ENCODE results near the gene AGMO. TPM values are rescaled to one million over a fixed set of nuclear protein-coding genes. Genes with fewer than 3 reads are reported as not detected.

Gene AGMO
- total and polyA plus RNA-seq, 2 experiments from 2014 or later = 0.42 to 0.55 TPM

DNA sequence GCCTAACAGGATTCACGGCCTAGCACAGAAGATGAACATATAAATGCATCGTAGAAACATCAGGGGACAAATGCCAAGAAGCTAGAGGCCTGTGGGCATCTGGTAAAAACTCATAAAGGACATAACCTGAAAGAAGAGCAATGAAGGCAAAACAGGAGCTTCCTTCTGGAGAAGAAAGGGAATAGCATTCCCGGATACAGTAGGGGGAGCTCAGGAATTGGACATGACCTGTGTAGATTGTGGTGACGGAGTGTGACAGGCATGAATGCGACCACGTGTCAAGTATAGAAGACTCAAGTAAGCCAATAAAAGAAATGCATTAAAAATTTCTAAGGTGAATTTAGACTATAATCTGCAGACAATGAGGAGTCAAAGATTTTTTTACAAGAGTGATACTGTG is 270.1 kb downstream of the AGMO start:
- peak; percentile 38 for DNase-seq (ENCODE audit: low spot score)
- Histone ChIP-seq H3K79me2 (replicated peaks; ENCODE audit: insufficient read depth) (no peaks in the 10 kb centered on the region), H3K27ac (ENCODE audit: low read depth) (no peak overlapping the region), H3K4me3 (no peak overlapping the region), H3K27me3 (ENCODE audit: insufficient read depth) (no peaks in the 10 kb centered on the region), H3K36me3 (ENCODE audit: insufficient read depth) (no peaks in the 10 kb centered on the region), H3K9me2 (ENCODE audit: insufficient read depth) (no peaks in the 10 kb centered on the region), H3K4me1 (ENCODE audit: insufficient read depth) (no peaks in the 10 kb centered on the region), H3K4me2 (no peak overlapping the region), H2AFZ (no peak overlapping the region), H3F3A (replicated peaks; ENCODE audit: low read depth) (no peaks in the 10 kb centered on the region), H4K20me1 (replicated peaks; ENCODE audit: insufficient read depth) (no peaks in the 10 kb centered on the region)
- H3K27ac Mint-ChIP-seq = no peak overlapping the region
- H3K36me3 Mint-ChIP-seq (ENCODE audit: low read depth) = no peaks in the 10 kb centered on the region
- H3K4me3 Mint-ChIP-seq = no peak overlapping the region
- TF ChIP-seq, protein P1, sequence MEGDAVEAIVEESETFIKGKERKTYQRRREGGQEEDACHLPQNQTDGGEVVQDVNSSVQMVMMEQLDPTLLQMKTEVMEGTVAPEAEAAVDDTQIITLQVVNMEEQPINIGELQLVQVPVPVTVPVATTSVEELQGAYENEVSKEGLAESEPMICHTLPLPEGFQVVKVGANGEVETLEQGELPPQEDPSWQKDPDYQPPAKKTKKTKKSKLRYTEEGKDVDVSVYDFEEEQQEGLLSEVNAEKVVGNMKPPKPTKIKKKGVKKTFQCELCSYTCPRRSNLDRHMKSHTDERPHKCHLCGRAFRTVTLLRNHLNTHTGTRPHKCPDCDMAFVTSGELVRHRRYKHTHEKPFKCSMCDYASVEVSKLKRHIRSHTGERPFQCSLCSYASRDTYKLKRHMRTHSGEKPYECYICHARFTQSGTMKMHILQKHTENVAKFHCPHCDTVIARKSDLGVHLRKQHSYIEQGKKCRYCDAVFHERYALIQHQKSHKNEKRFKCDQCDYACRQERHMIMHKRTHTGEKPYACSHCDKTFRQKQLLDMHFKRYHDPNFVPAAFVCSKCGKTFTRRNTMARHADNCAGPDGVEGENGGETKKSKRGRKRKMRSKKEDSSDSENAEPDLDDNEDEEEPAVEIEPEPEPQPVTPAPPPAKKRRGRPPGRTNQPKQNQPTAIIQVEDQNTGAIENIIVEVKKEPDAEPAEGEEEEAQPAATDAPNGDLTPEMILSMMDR (conservative IDR thresholded peaks at IDR 0.05; ENCODE audit: low read depth in 2 of 2) = peak in 1 of 2 experiments; percentile 59; a peak in 3 of 4 replicates
- no peak for TF ChIP-seq CREB1 (CRISPR knock-in tag; IDR thresholded peaks at IDR 0.05; ENCODE audit: low read depth)
- peak; percentile 63 for ATAC-seq
- no peaks in the 10 kb centered on the region for H3K9me3 Mint-ChIP-seq
- no peaks in the 10 kb centered on the region for H3K27me3 Mint-ChIP-seq (ENCODE audit: insufficient read depth, low read depth, poor library complexity)
- peaks cover 2% of the 10 kb centered on the region; the same call in 2 of the 3 replicates for H3K4me1 Mint-ChIP-seq

GRCh38 chr7:15288741-15289140 is 273.1 kb downstream of the AGMO start:
- no peak overlapping the region for H3K4me3 ChIP-seq
- Mint-ChIP-seq H3K36me3 (ENCODE audit: low read depth) (no peaks in the 10 kb centered on the region), H3K4me3 (no peak overlapping the region), H3K4me1 (peaks cover 2% of the 10 kb centered on the region; the same call in 2 of the 3 replicates), H3K27me3 (ENCODE audit: insufficient read depth, low read depth, poor library complexity) (no peaks in the 10 kb centered on the region), H3K27ac (no peak overlapping the region), H3K9me3 (no peaks in the 10 kb centered on the region)
- no peaks in the 10 kb centered on the region for H3F3A ChIP-seq (replicated peaks; ENCODE audit: low read depth)
- H3K27me3 ChIP-seq (ENCODE audit: insufficient read depth) = no peaks in the 10 kb centered on the region
- no peak overlapping the region for H3K27ac ChIP-seq (ENCODE audit: low read depth)
- DNase-seq (ENCODE audit: low spot score) = no peak
- H3K9me2 ChIP-seq (ENCODE audit: insufficient read depth) = no peaks in the 10 kb centered on the region
- no peak overlapping the region for H2AFZ ChIP-seq
- ATAC-seq = no peak
- H3K36me3 ChIP-seq (ENCODE audit: insufficient read depth) = no peaks in the 10 kb centered on the region
- no peak overlapping the region for H3K4me2 ChIP-seq
- H4K20me1 ChIP-seq (replicated peaks; ENCODE audit: insufficient read depth) = no peaks in the 10 kb centered on the region
- no peaks in the 10 kb centered on the region for H3K4me1 ChIP-seq (ENCODE audit: insufficient read depth)
- no peaks in the 10 kb centered on the region for H3K79me2 ChIP-seq (replicated peaks; ENCODE audit: insufficient read depth)
- TF ChIP-seq EZH2phosphoT487 (IDR thresholded peaks at IDR 0.05; ENCODE audit: unreplicated experiment) (no peak), EZH2 (IDR thresholded peaks at IDR 0.05; ENCODE audit: low read depth, unreplicated experiment) (no peak), ZNF114 (CRISPR knock-in tag; IDR thresholded peaks at IDR 0.05) (no peak), ZNF331 (CRISPR knock-in tag; IDR thresholded peaks at IDR 0.05; ENCODE audit: low read depth) (no peak), POLR2AphosphoS5 (IDR thresholded peaks at IDR 0.05; ENCODE audit: low read depth) (no peak), STAT1 (IDR thresholded peaks at IDR 0.05; ENCODE audit: unreplicated experiment) (no peak), CREB1 (CRISPR knock-in tag; IDR thresholded peaks at IDR 0.05; ENCODE audit: low read depth) (no peak), NANOG (IDR thresholded peaks at IDR 0.05; ENCODE audit: borderline replicate concordance) (no peak), JUNB (IDR thresholded peaks at IDR 0.05; ENCODE audit: unreplicated experiment) (no peak)
- TF ChIP-seq, protein P1 (conservative IDR thresholded peaks at IDR 0.05; ENCODE audit: low read depth in 2 of 2) = no peak
- TF ChIP-seq, protein P2, sequence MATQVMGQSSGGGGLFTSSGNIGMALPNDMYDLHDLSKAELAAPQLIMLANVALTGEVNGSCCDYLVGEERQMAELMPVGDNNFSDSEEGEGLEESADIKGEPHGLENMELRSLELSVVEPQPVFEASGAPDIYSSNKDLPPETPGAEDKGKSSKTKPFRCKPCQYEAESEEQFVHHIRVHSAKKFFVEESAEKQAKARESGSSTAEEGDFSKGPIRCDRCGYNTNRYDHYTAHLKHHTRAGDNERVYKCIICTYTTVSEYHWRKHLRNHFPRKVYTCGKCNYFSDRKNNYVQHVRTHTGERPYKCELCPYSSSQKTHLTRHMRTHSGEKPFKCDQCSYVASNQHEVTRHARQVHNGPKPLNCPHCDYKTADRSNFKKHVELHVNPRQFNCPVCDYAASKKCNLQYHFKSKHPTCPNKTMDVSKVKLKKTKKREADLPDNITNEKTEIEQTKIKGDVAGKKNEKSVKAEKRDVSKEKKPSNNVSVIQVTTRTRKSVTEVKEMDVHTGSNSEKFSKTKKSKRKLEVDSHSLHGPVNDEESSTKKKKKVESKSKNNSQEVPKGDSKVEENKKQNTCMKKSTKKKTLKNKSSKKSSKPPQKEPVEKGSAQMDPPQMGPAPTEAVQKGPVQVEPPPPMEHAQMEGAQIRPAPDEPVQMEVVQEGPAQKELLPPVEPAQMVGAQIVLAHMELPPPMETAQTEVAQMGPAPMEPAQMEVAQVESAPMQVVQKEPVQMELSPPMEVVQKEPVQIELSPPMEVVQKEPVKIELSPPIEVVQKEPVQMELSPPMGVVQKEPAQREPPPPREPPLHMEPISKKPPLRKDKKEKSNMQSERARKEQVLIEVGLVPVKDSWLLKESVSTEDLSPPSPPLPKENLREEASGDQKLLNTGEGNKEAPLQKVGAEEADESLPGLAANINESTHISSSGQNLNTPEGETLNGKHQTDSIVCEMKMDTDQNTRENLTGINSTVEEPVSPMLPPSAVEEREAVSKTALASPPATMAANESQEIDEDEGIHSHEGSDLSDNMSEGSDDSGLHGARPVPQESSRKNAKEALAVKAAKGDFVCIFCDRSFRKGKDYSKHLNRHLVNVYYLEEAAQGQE (IDR thresholded peaks at IDR 0.05; ENCODE audit: unreplicated experiment) = no peak
- TF ChIP-seq, protein P3, sequence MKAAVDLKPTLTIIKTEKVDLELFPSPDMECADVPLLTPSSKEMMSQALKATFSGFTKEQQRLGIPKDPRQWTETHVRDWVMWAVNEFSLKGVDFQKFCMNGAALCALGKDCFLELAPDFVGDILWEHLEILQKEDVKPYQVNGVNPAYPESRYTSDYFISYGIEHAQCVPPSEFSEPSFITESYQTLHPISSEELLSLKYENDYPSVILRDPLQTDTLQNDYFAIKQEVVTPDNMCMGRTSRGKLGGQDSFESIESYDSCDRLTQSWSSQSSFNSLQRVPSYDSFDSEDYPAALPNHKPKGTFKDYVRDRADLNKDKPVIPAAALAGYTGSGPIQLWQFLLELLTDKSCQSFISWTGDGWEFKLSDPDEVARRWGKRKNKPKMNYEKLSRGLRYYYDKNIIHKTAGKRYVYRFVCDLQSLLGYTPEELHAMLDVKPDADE (IDR thresholded peaks at IDR 0.05) = no peak
